HuH-7 (cell line): Measurements from ENCODE around the gene ZCWPW2.

Source experiments
- DNase-seq: peaks from one replicate; pipeline ENCODE4 v3.0.0; 2011; ENCODE audit warnings: low spot score

Gene ZCWPW2

GRCh38 chr3:28376424-28376823 is 27.9 kb downstream of the ZCWPW2 start:
- no peak for DNase-seq

GRCh38 chr3:28386049-28386448 is 37.5 kb downstream of the ZCWPW2 start:
- no peak for DNase-seq

- no peak for DNase-seq
Measured at GRCh38 chr3:28388978-28389377, 40.5 kb downstream of the ZCWPW2 start.

- no peak for DNase-seq
Measured at GRCh38 chr3:28399206-28399605, 50.7 kb downstream of the ZCWPW2 start.

- DNase-seq = no peak
Measured at GRCh38 chr3:28406241-28406640, 57.7 kb downstream of the ZCWPW2 start.

GRCh38 chr3:28449398-28449797 is 100.9 kb downstream of the ZCWPW2 start:
- DNase-seq = no peak

GRCh38 chr3:28462866-28463265 is 114.3 kb downstream of the ZCWPW2 start:
- no peak for DNase-seq

- no peak for DNase-seq
Measured at GRCh38 chr3:28467414-28467813, 118.9 kb downstream of the ZCWPW2 start.

GRCh38 chr3:28476194-28476593 is 127.7 kb downstream of the ZCWPW2 start:
- peak; percentile 34 for DNase-seq

- DNase-seq = no peak
Measured at GRCh38 chr3:28476764-28477163, 128.2 kb downstream of the ZCWPW2 start.

- no peak for DNase-seq
Measured at GRCh38 chr3:28485164-28485563, 136.6 kb downstream of the ZCWPW2 start.

- no peak for DNase-seq
Measured at GRCh38 chr3:28495301-28495700, 146.8 kb downstream of the ZCWPW2 start.

GRCh38 chr3:28502397-28502937 is 153.9 kb downstream of the ZCWPW2 start:
- no peak for DNase-seq

- DNase-seq = no peak
Measured at GRCh38 chr3:28504976-28505375, 156.5 kb downstream of the ZCWPW2 start.

- DNase-seq = no peak
Measured at GRCh38 chr3:28521663-28522062, 173.1 kb downstream of the ZCWPW2 start.

GRCh38 chr3:28542351-28542750 is 193.8 kb downstream of the ZCWPW2 start:
- DNase-seq = no peak

- no peak for DNase-seq
Measured at GRCh38 chr3:28544236-28544635, 195.7 kb downstream of the ZCWPW2 start.

GRCh38 chr3:28544831-28545230 is 196.3 kb downstream of the ZCWPW2 start:
- no peak for DNase-seq

GRCh38 chr3:28547677-28548076 is 199.2 kb downstream of the ZCWPW2 start:
- no peak for DNase-seq

- no peak for DNase-seq
Measured at GRCh38 chr3:28553175-28553574, 204.7 kb downstream of the ZCWPW2 start.

- no peak for DNase-seq
Measured at GRCh38 chr3:28556195-28556594, 207.7 kb downstream of the ZCWPW2 start.

GRCh38 chr3:28564211-28564610 is 215.7 kb downstream of the ZCWPW2 start:
- DNase-seq = no peak

GRCh38 chr3:28569357-28569756 is 220.8 kb downstream of the ZCWPW2 start:
- DNase-seq = no peak

GRCh38 chr3:28574036-28574435 is 225.5 kb downstream of the ZCWPW2 start:
- no peak for DNase-seq
